ENCODE data around the gene WASF3.

WASF3 gene

DNA sequence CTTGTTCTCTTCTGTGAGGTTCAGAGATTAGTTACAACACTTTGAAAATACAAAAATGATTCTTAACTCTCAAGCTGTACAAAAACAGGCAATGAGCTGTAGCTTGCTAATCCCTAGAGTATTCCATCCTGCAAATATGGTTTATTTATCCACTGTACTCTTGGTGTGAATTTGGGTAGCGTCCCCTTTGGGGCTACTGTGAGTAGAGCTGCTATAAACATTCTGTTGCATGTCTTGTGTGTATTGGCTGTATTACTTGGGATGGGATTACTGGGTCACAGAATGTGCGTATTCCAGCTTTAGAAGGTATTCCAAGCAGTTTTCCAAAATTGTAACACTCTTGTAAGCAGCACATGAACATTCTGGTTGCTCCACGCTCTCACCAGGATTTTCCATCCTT lies 169.6 kb downstream of the WASF3 start:
- no peak for DNase-seq
- H3K27me3 ChIP-seq (ENCODE audit: insufficient read depth, low read depth, severe bottlenecking) = no peaks in the 10 kb centered on the region
- no peak overlapping the region for H3K27ac ChIP-seq
- H3K4me3 ChIP-seq (ENCODE audit: low read depth, low read length) = no peak overlapping the region
- H3K36me3 ChIP-seq = no peaks in the 10 kb centered on the region
- TF ChIP-seq, protein P1, sequence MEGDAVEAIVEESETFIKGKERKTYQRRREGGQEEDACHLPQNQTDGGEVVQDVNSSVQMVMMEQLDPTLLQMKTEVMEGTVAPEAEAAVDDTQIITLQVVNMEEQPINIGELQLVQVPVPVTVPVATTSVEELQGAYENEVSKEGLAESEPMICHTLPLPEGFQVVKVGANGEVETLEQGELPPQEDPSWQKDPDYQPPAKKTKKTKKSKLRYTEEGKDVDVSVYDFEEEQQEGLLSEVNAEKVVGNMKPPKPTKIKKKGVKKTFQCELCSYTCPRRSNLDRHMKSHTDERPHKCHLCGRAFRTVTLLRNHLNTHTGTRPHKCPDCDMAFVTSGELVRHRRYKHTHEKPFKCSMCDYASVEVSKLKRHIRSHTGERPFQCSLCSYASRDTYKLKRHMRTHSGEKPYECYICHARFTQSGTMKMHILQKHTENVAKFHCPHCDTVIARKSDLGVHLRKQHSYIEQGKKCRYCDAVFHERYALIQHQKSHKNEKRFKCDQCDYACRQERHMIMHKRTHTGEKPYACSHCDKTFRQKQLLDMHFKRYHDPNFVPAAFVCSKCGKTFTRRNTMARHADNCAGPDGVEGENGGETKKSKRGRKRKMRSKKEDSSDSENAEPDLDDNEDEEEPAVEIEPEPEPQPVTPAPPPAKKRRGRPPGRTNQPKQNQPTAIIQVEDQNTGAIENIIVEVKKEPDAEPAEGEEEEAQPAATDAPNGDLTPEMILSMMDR (IDR thresholded peaks at IDR 0.05; ENCODE audit: low read depth, low read length) = no peak
- H3K9me3 ChIP-seq (ENCODE audit: severe bottlenecking) = peaks cover 4% of the 10 kb centered on the region

DNA sequence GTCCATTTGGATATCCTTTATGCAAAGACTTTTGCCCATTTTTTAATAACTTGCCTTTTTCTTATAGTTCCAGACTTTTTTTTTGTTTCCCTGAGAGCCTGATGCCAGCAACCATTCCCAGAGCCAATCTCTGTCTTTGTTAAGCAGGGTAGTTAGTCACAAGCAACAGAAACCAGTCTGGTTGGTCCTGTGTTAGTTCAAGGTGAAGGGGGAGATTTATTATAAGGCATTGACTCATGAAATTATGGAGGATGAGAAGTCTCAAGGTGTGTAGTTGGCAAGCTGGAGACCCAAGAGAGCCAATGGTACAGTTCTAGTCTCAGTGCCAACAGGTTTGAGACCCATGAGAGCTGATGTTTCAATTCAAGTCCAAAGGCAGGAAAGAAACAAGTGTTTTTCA lies 170.2 kb downstream of the WASF3 start:
- DNase-seq = no peak
- Histone ChIP-seq H3K4me3 (ENCODE audit: low read depth, low read length) (no peak overlapping the region), H3K36me3 (no peaks in the 10 kb centered on the region), H3K27ac (no peak overlapping the region), H3K9me3 (ENCODE audit: severe bottlenecking) (peaks cover 4% of the 10 kb centered on the region), H3K27me3 (ENCODE audit: insufficient read depth, low read depth, severe bottlenecking) (no peaks in the 10 kb centered on the region)
- TF ChIP-seq, protein P1 (IDR thresholded peaks at IDR 0.05; ENCODE audit: low read depth, low read length) = no peak

DNA sequence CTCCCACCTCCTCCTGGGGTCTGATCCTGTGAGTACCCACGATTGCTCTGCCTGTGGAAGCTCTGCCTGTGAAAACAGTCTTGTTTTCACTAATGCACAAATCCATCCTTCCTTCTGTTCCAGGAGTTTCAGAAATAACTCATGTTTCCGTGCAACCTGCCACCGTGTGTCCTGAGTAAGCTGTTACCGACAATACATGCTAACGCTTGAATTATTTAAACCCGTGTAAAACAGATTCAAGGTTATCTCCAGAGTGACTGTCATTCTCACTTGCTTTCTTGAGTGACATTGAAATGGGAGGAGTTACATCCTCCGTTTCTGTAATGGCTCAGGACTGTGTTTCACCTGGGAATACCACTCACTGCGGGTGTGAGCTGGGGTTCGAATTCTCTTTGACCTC lies 178.2 kb downstream of the WASF3 start:
- Histone ChIP-seq H3K4me3 (ENCODE audit: low read depth, low read length) (no peak overlapping the region), H3K27me3 (ENCODE audit: insufficient read depth, low read depth, severe bottlenecking) (no peaks in the 10 kb centered on the region), H3K27ac (no peak overlapping the region), H3K9me3 (ENCODE audit: severe bottlenecking) (peaks cover 26% of the 10 kb centered on the region), H3K36me3 (no peaks in the 10 kb centered on the region)
- TF ChIP-seq, protein P1 (IDR thresholded peaks at IDR 0.05; ENCODE audit: low read depth, low read length) = no peak
- no peak for DNase-seq

All from WERI-Rb-1 (cell line).